DMS153 (cell line): Measurements from ENCODE around the gene FGFBP2.
A peak's percentile ranks its signal among the peaks of the same experiment; 100 is the strongest.

ENCODE experiments used
- DNase-seq: peaks from one replicate; lab custom pipeline; 2025; lab: John Stamatoyannopoulos, UW

Gene FGFBP2, protein sequence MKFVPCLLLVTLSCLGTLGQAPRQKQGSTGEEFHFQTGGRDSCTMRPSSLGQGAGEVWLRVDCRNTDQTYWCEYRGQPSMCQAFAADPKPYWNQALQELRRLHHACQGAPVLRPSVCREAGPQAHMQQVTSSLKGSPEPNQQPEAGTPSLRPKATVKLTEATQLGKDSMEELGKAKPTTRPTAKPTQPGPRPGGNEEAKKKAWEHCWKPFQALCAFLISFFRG

GRCh38 chr4:15963001-15963451 is at the start of gene FGFBP2:
Gene FGFBP2 (minus strand): TSS chr4:15963175. CDS start chr4:15963129, 46 bp downstream.
- peak; percentile 13 for DNase-seq

DNA sequence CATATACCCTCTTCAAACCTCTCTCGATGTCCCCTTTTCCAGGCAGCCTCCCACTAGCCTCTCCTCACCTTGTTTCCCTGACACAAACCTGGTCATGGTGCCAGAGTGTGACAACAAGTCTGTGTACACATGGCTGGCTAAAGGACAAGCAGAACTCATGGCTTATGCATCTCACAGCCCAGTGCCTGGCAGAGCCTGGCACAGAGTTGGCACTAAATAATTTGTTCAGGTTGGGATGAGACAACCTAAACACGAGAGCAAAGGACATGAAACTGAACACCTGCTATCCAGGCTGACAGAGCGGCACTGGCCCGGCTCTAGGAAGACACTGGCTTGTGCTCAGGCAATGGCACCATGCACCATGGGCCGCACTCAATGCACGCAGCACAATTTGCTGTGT is 48.2 kb upstream of the FGFBP2 start:
- DNase-seq, result no peak

- DNase-seq, result no peak
These were observed 46.2 kb upstream of the FGFBP2 start for GRCh38 chr4:16009153-16009552.

DNA sequence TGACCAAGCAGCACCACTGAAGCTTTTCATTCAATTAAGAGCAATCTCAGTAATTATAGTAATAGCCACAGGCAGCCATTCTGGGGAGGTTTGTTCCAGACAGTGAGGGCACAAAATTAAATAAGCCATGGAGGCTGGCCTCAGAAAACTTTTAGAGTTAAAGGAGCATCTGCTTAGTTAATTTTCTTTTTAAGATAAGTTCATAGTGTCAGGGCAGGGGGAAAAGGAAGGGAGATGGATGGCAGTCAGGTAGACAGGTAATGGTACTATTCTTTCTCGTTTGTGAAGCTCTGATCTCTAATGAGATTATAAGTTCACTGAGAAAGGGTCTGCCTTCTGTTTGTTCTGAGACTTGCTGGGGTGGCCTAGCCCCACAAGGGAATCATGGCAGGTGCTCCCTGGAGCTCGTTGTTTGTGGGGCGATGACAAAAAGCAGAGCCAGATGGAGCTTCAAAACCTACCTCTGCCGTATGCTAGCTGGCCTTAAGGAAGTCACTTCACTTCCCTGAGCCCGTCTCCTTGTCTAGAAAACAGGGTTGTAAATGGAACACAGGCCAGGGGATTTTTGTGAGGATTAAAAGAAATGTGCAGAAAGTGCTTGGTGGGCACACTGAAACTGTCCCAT is 44.6 kb upstream of the FGFBP2 start:
- no peak for DNase-seq

- DNase-seq, result no peak
These were observed 43.9 kb upstream of the FGFBP2 start for GRCh38 chr4:16006771-16007446.

- no peak for DNase-seq
These were observed 42.7 kb upstream of the FGFBP2 start for GRCh38 chr4:16005676-16006075.

DNA sequence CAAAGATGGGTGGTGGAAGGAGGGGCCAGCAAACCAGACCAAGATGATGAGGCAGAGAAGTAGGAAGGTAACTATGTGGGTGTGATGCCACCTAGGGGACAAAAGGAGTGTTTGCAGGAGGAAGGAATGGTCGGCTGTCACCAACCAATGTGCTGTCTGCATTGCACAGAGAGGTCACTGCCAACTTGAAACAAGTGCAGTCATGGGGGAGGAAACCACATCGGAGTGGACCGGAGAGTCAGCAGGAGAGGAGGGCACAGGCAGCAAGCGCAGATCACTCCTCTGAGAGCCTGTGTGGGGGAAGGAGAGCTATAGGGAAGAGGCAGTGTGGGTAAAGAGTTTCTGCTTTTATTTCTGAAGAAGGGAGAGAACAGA is 38.5 kb upstream of the FGFBP2 start:
- DNase-seq, result peak; percentile 0

DNA sequence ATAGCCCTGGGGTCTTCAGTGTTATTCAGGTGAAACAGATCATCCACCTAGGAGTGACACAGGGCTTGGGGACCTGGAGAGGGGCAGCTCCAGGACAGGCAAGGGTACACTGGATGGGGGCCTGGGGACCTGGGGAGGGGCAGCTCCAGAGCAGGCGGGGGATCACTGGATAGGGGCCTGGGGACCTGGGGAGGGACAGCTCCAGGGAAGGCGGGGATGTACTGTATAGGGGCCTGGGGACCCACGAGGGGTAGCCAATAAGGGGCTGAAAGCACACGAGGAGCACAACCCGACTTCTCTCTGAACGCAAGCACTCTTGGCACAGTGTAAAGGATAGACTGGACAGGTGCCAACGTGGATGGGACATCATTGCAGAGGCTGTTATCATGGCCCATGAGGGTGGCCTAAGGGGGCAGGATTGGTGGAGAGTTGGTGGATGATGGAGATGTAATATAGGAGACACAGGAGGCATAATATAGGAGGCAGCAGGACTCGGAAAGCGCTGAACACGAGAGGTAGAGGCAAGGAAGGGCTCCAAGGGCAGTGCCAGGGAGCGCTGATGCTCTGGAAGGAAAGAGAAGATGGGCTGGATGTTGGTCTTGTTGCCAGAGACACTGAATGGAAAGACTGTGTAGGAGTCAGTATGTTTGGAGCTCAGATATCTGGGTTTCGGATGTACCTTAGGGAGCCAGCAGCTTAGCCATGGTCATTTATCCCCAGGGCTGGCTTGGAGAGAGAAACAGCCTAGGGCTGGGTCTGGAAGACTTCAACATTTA is 37.9 kb upstream of the FGFBP2 start:
- DNase-seq, result no peak

DNA sequence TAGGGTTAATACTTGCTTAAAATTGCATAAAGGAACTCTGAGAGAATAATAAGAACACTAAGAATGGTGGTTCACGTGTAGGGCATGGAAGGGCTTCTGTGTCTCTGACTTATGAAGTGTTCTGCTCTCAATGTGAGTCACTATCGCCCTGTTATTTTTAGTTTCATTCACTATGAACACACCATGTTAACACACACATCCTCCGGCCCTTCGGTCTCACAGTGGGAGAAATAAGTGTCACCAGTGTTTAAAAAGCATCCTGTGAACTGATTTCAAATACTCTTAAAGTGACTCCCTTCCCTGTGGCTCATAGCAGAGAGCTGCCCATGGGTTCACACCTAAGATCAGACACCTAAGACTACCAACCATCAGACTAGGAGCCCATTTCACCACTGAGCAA is 33.8 kb upstream of the FGFBP2 start:
- no peak for DNase-seq

DNA sequence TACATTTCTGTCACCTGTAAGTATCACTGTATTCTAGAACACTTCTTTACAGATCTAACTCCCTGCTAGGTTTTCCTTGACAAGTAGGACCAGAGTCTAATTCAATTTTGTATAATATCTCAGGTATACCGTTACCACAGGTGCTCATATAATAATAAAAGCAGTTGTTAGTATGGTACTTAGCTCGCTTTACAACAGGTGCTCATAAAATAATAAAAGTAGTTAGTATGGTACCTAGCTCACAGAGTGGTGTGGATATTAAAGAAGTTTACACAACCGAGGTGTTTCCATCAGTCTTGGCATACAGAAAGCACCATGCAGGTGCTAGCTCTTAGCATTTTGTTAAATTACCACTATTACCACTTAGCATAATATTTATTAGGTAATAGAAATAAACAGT is 32.9 kb upstream of the FGFBP2 start:
- DNase-seq, result no peak

- DNase-seq, result no peak
These were observed 29.2 kb upstream of the FGFBP2 start for GRCh38 chr4:15992167-15992485.

DNA sequence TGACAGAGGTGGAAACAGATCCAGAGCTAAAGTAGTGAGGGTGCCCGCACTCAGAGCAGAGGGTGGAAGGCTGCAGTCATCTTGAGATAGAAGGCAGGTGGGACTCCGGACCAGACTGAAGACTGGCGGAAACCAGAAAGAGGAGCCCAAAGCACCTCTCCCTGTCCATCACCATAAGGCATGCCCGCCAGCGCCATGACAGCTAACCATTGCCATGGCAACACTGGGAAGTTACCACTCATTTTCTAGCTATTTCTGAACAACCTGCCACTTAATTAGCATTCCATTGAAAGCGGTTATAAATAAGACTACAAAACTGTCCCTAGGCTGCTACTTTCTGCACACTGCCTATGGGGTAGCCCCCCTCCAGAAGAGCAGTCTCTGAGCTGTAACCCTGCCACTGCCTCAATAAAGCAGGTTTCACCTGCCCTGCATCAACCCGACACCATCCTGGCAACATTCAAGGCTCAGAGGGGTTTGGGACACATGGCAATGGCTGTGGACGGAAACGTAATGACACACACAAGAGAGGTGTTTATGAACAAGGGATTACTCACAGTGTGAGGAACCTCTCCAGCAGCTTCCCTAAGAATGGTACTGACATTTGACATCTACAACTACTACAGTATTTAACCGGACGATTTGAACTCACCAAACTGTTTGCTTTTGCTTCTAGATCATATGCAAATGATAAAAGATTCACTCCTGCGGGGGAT is 27.8 kb upstream of the FGFBP2 start:
- no peak for DNase-seq

DNA sequence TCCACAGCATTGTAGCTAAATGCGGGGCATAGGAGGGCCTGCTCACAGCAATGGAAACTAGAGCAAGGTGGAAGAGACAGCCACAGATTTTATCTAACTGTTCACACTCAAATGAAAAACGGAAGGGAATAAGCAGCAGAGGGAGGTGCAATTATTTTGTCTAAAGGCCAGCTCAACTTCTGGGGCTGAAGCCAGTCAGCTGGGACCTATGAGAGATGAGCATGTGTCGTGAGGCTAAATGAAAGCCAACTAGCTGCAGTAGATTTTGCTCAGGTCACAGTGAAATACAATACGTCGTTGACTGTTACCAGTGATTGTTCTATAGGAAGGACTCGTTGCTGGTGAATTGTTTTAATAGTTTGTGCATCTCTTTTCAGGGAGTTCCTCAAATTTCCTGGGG is 26.4 kb upstream of the FGFBP2 start:
- DNase-seq, result no peak

DNA sequence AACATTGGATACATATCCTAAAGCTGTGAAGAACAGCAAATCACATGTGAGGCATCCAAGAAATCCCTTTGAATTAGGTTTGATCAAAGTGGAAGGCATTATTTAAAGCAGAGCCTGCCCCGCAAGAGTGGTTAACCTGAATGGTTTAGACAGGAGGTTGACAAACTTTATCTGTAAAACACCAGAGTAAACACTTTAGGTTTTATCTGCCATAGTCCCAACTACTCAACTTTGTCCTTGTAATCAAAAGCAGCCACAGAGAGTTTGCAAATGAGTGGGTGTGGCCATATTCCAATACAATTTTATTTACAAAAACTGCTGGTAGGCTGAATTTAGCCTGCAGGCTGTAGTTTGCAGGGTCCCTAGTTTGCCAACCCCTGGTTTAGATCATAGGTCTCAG is 25.2 kb upstream of the FGFBP2 start:
- DNase-seq, result no peak

- DNase-seq, result no peak
These were observed 23.9 kb upstream of the FGFBP2 start for GRCh38 chr4:15986907-15987306.

DNA sequence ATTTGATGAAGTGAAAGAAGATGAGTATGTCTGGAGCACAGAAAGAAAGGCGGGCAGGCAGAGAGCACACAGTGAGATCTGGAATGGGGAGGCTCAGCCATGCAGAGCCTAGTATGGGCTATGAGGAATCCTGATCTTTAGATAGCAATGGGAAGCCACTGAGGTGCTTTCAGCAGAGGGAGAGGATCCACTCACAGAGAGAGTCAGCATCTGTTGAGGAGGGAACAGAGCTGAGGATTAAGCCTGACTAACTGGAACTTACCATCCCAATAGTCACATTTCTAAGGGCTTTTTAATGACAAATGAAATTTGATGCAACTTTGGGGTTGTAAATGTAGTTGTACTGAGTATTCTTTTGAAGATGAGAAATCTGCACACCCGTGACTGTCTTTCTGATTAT is 20.6 kb upstream of the FGFBP2 start:
- DNase-seq, result no peak

DNA sequence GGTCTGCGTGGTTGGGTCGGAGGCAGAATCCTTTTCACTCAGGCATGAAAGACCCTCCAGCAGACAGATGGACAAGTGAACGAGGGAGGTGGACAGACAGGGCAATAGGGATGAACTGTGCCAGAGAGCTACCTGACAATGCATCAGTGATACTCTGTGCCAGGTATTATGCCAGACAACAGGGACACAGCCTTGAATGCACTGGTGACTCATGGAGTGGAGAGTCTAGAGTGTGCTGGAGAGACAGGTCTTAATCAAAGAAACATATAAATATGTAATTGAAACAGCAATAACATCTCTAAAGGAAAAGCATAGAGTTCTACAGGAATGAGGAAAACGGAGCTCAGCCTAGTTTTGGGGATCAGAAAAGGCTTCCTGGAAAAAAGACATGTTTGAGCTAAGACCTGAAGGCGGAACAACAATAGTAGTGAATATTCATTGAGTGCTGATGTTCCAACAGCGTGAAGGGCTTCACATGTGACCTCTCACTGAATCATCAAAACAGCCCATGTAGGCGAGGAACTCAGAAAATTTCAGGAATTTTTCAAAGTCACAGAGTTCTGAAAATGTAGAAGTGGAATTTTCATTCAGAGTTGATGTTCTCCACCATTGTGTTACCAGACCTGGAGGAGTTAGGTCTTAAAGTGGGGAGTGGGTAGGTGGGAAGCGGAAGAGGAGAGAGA is 20.0 kb upstream of the FGFBP2 start:
- no peak for DNase-seq

DNA sequence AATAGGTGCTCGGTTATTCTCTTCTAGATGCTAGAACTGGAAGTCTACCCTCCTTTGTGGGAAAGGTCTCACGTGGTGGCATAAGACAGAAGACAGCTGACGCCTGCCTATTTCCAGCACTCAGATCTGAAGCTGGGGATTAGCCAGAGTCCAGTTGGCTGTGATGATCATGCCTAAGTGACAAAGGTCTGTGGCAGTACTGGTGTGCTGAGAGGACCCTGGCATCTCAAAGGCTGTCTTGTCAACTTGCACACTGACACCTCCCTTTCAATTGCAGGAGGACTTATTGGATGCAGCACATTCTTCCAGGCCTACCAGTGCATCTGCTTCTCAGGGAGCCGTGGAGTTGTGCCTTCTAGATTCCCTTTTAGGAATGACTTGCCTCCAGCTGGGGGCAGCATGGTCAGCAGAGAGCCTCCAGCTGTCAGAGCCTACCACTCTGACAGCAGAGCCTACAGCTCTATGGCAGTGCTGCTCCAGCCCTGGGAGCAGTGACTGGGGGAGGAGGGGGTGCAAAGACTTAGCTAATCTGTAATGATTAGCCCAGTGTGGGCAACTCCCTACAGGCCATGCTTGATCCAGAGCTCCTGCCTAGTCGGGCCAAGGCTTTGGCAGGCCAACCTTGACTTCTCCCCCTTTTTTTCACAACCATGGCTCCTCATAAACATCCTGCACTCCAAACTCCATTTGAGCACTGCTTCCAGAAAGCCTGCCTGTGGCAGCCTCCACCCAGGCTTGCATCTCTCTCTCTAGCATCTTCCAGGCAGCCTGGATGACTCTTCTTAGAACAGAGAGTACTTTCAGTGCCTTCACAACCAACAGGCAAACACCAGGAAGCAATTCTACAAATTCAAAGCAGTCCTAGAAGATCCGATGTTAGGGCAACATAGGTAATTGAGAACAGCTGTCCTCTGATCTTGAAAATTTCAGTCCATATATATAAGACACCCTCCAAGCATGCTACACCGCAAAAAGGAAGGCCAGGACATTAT is 13.8 kb upstream of the FGFBP2 start:
- DNase-seq, result no peak

GRCh38 chr4:15971068-15971801 is 8.3 kb upstream of the FGFBP2 start:
- no peak for DNase-seq
